Measurements from ENCODE around the gene ATL2.
"Not testable (repeated sequence)": the region's sequence is repeated elsewhere in the genome, so short reads cannot be mapped to it uniquely, and the experiment has no call there.

Gene ATL2

GRCh38 chr2:38343212-38343611, 33.9 kb downstream of the ATL2 start:
- Histone ChIP-seq H3K36me3 (ENCODE audit: control insufficient read depth in 5 of 5, insufficient read depth in 5 of 5, low read length in 5 of 5) (peaks cover 24 to 34% (median 27%) of the 10 kb centered on the region in 5 donors), H3K27ac (ENCODE audit: low read depth, low read length) (no peak overlapping the region)

GRCh38 chr2:38336621-38337020, 40.5 kb downstream of the ATL2 start:
- no peaks in the 10 kb centered on the region for H3K27me3 ChIP-seq (ENCODE audit: control insufficient read depth in 5 of 5, insufficient read depth in 4 of 5, low read length in 5 of 5)
- H3K4me1 ChIP-seq (ENCODE audit: control insufficient read depth in 5 of 5, insufficient read depth in 5 of 5, low read length in 5 of 5) = peaks cover 0 to 6% (median 0%) of the 10 kb centered on the region in 5 donors
- H3K9me3 ChIP-seq (ENCODE audit: control insufficient read depth in 5 of 5, low read length in 5 of 5) = no peaks in the 10 kb centered on the region
- H3K9ac ChIP-seq (ENCODE audit: low read length in 5 of 5) = no peak overlapping the region
- H3K27ac ChIP-seq (ENCODE audit: low read depth, low read length) = no peak overlapping the region
- peaks cover 20 to 26% (median 24%) of the 10 kb centered on the region in 5 donors for H3K36me3 ChIP-seq (ENCODE audit: control insufficient read depth in 5 of 5, insufficient read depth in 5 of 5, low read length in 5 of 5)
- H3K4me3 ChIP-seq (ENCODE audit: low read depth in 1 of 5, low read length in 5 of 5) = no peak overlapping the region

More at GRCh38 chr2:38343212-38343611, 33.9 kb downstream of the ATL2 start:
- Histone ChIP-seq H3K9ac (ENCODE audit: low read length in 5 of 5) (no peak overlapping the region), H3K9me3 (ENCODE audit: control insufficient read depth in 5 of 5, low read length in 5 of 5) (no peaks in the 10 kb centered on the region), H3K27me3 (ENCODE audit: control insufficient read depth in 5 of 5, insufficient read depth in 4 of 5, low read length in 5 of 5) (no peaks in the 10 kb centered on the region), H3K4me1 (ENCODE audit: control insufficient read depth in 5 of 5, insufficient read depth in 5 of 5, low read length in 5 of 5) (peaks cover 0 to 6% (median 0%) of the 10 kb centered on the region in 5 donors), H3K4me3 (ENCODE audit: low read depth in 1 of 5, low read length in 5 of 5) (no peak overlapping the region)

GRCh38 chr2:38330754-38331153, 46.3 kb downstream of the ATL2 start:
- no peak overlapping the region for H3K4me3 ChIP-seq (ENCODE audit: low read depth in 1 of 5, low read length in 5 of 5)
- H3K9ac ChIP-seq (ENCODE audit: low read length in 5 of 5) = no peak overlapping the region
- peaks cover 0 to 6% (median 4%) of the 10 kb centered on the region in 5 donors for H3K4me1 ChIP-seq (ENCODE audit: control insufficient read depth in 5 of 5, insufficient read depth in 5 of 5, low read length in 5 of 5)
- peaks cover 3 to 12% (median 7%) of the 10 kb centered on the region in 5 donors for H3K36me3 ChIP-seq (ENCODE audit: control insufficient read depth in 5 of 5, insufficient read depth in 5 of 5, low read length in 5 of 5)
- H3K27me3 ChIP-seq (ENCODE audit: control insufficient read depth in 5 of 5, insufficient read depth in 4 of 5, low read length in 5 of 5) = no peaks in the 10 kb centered on the region
- no peaks in the 10 kb centered on the region for H3K9me3 ChIP-seq (ENCODE audit: control insufficient read depth in 5 of 5, low read length in 5 of 5)
- no peak overlapping the region for H3K27ac ChIP-seq (ENCODE audit: low read depth, low read length)

GRCh38 chr2:38327580-38327979, 49.5 kb downstream of the ATL2 start:
- Histone ChIP-seq H3K9me3 (ENCODE audit: control insufficient read depth in 5 of 5, low read length in 5 of 5) (no peaks in the 10 kb centered on the region), H3K27me3 (ENCODE audit: control insufficient read depth in 5 of 5, insufficient read depth in 4 of 5, low read length in 5 of 5) (no peaks in the 10 kb centered on the region), H3K27ac (ENCODE audit: low read depth, low read length) (no peak overlapping the region), H3K4me3 (ENCODE audit: low read depth in 1 of 5, low read length in 5 of 5) (no peak overlapping the region), H3K9ac (ENCODE audit: low read length in 5 of 5) (no peak overlapping the region), H3K36me3 (ENCODE audit: control insufficient read depth in 5 of 5, insufficient read depth in 5 of 5, low read length in 5 of 5) (peaks cover 0 to 5% (median 2%) of the 10 kb centered on the region in 5 donors), H3K4me1 (ENCODE audit: control insufficient read depth in 5 of 5, insufficient read depth in 5 of 5, low read length in 5 of 5) (peaks cover 3 to 16% (median 12%) of the 10 kb centered on the region in 5 donors)

GRCh38 chr2:38323623-38324022, 53.5 kb downstream of the ATL2 start:
- Histone ChIP-seq H3K27me3 (ENCODE audit: control insufficient read depth in 5 of 5, insufficient read depth in 4 of 5, low read length in 5 of 5) (no peaks in the 10 kb centered on the region), H3K9me3 (ENCODE audit: control insufficient read depth in 5 of 5, low read length in 5 of 5) (no peaks in the 10 kb centered on the region), H3K4me3 (ENCODE audit: low read depth in 1 of 5, low read length in 5 of 5) (no peak overlapping the region), H3K9ac (ENCODE audit: low read length in 5 of 5) (no peak overlapping the region), H3K36me3 (ENCODE audit: control insufficient read depth in 5 of 5, insufficient read depth in 5 of 5, low read length in 5 of 5) (peaks cover 0 to 6% (median 0%) of the 10 kb centered on the region in 5 donors), H3K4me1 (ENCODE audit: control insufficient read depth in 5 of 5, insufficient read depth in 5 of 5, low read length in 5 of 5) (peaks cover 3 to 16% (median 12%) of the 10 kb centered on the region in 5 donors), H3K27ac (ENCODE audit: low read depth, low read length) (no peak overlapping the region)

GRCh38 chr2:38322224-38322914, 54.7 kb downstream of the ATL2 start:
- Histone ChIP-seq H3K27ac (ENCODE audit: low read depth, low read length) (no peak overlapping the region), H3K4me1 (ENCODE audit: control insufficient read depth in 5 of 5, insufficient read depth in 5 of 5, low read length in 5 of 5) (peaks cover 3 to 16% (median 12%) of the 10 kb centered on the region in 5 donors), H3K9ac (ENCODE audit: low read length in 5 of 5) (no peak overlapping the region), H3K4me3 (ENCODE audit: low read depth in 1 of 5, low read length in 5 of 5) (no peak overlapping the region), H3K9me3 (ENCODE audit: control insufficient read depth in 5 of 5, low read length in 5 of 5) (no peaks in the 10 kb centered on the region), H3K27me3 (ENCODE audit: control insufficient read depth in 5 of 5, insufficient read depth in 4 of 5, low read length in 5 of 5) (no peaks in the 10 kb centered on the region), H3K36me3 (ENCODE audit: control insufficient read depth in 5 of 5, insufficient read depth in 5 of 5, low read length in 5 of 5) (peaks cover 3 to 15% (median 5%) of the 10 kb centered on the region in 5 donors)

GRCh38 chr2:38319240-38319639, 57.8 kb downstream of the ATL2 start:
- not testable (repeated sequence) for H3K27ac ChIP-seq (ENCODE audit: low read depth, low read length); H3K4me1 ChIP-seq (ENCODE audit: control insufficient read depth in 5 of 5, insufficient read depth in 5 of 5, low read length in 5 of 5); H3K9me3 ChIP-seq (ENCODE audit: control insufficient read depth in 5 of 5, low read length in 5 of 5); H3K27me3 ChIP-seq (ENCODE audit: control insufficient read depth in 5 of 5, insufficient read depth in 4 of 5, low read length in 5 of 5); H3K4me3 ChIP-seq (ENCODE audit: low read depth in 1 of 5, low read length in 5 of 5); H3K9ac ChIP-seq (ENCODE audit: low read length in 5 of 5)
- H3K36me3 ChIP-seq (ENCODE audit: control insufficient read depth in 5 of 5, insufficient read depth in 5 of 5, low read length in 5 of 5) = peaks cover 13 to 24% (median 20%) of the 10 kb centered on the region in 5 donors

GRCh38 chr2:38317725-38318124, 59.3 kb downstream of the ATL2 start:
- Histone ChIP-seq H3K4me3 (ENCODE audit: low read depth in 1 of 5, low read length in 5 of 5) (no peak overlapping the region), H3K27me3 (ENCODE audit: control insufficient read depth in 5 of 5, insufficient read depth in 4 of 5, low read length in 5 of 5) (no peaks in the 10 kb centered on the region), H3K4me1 (ENCODE audit: control insufficient read depth in 5 of 5, insufficient read depth in 5 of 5, low read length in 5 of 5) (no peaks in the 10 kb centered on the region), H3K27ac (ENCODE audit: low read depth, low read length) (no peak overlapping the region), H3K36me3 (ENCODE audit: control insufficient read depth in 5 of 5, insufficient read depth in 5 of 5, low read length in 5 of 5) (peaks cover 21 to 38% (median 34%) of the 10 kb centered on the region in 5 donors), H3K9ac (ENCODE audit: low read length in 5 of 5) (no peak overlapping the region), H3K9me3 (ENCODE audit: control insufficient read depth in 5 of 5, low read length in 5 of 5) (no peaks in the 10 kb centered on the region)

- H3K27me3 ChIP-seq (ENCODE audit: control insufficient read depth in 5 of 5, insufficient read depth in 4 of 5, low read length in 5 of 5) = no peaks in the 10 kb centered on the region
- H3K9me3 ChIP-seq (ENCODE audit: control insufficient read depth in 5 of 5, low read length in 5 of 5) = no peaks in the 10 kb centered on the region
- no peak overlapping the region for H3K4me3 ChIP-seq (ENCODE audit: low read depth in 1 of 5, low read length in 5 of 5)
- no peak overlapping the region for H3K9ac ChIP-seq (ENCODE audit: low read length in 5 of 5)
- peaks cover 27 to 51% (median 45%) of the 10 kb centered on the region in 5 donors for H3K36me3 ChIP-seq (ENCODE audit: control insufficient read depth in 5 of 5, insufficient read depth in 5 of 5, low read length in 5 of 5)
- H3K4me1 ChIP-seq (ENCODE audit: control insufficient read depth in 5 of 5, insufficient read depth in 5 of 5, low read length in 5 of 5) = no peaks in the 10 kb centered on the region
- no peak overlapping the region for H3K27ac ChIP-seq (ENCODE audit: low read depth, low read length)
Measured at GRCh38 chr2:38315707-38316333, 61.3 kb downstream of the ATL2 start.

GRCh38 chr2:38308821-38309220, 68.3 kb downstream of the ATL2 start:
- no peaks in the 10 kb centered on the region for H3K27me3 ChIP-seq (ENCODE audit: control insufficient read depth in 5 of 5, insufficient read depth in 4 of 5, low read length in 5 of 5)
- peaks cover 24 to 59% (median 47%) of the 10 kb centered on the region in 5 donors for H3K36me3 ChIP-seq (ENCODE audit: control insufficient read depth in 5 of 5, insufficient read depth in 5 of 5, low read length in 5 of 5)
- H3K27ac ChIP-seq (ENCODE audit: low read depth, low read length) = no peak overlapping the region
- H3K9ac ChIP-seq (ENCODE audit: low read length in 5 of 5) = no peak overlapping the region
- H3K9me3 ChIP-seq (ENCODE audit: control insufficient read depth in 5 of 5, low read length in 5 of 5) = no peaks in the 10 kb centered on the region
- H3K4me3 ChIP-seq (ENCODE audit: low read depth in 1 of 5, low read length in 5 of 5) = no peak overlapping the region
- H3K4me1 ChIP-seq (ENCODE audit: control insufficient read depth in 5 of 5, insufficient read depth in 5 of 5, low read length in 5 of 5) = no peaks in the 10 kb centered on the region

Measured in subcutaneous abdominal adipose tissue (tissue), 5 donors.